GM12872 (cell line): ENCODE measurements around the gene MGAT5.

Experiments
- TF ChIP-seq, protein P1 (sequence below): IDR thresholded peaks from 3 replicates; pipeline ENCODE4 v1.5.1; 2011; ENCODE audit warnings: low read depth, mild to moderate bottlenecking, low read length, moderate library complexity; ENCODE audit not compliant: insufficient read depth

Gene MGAT5

DNA sequence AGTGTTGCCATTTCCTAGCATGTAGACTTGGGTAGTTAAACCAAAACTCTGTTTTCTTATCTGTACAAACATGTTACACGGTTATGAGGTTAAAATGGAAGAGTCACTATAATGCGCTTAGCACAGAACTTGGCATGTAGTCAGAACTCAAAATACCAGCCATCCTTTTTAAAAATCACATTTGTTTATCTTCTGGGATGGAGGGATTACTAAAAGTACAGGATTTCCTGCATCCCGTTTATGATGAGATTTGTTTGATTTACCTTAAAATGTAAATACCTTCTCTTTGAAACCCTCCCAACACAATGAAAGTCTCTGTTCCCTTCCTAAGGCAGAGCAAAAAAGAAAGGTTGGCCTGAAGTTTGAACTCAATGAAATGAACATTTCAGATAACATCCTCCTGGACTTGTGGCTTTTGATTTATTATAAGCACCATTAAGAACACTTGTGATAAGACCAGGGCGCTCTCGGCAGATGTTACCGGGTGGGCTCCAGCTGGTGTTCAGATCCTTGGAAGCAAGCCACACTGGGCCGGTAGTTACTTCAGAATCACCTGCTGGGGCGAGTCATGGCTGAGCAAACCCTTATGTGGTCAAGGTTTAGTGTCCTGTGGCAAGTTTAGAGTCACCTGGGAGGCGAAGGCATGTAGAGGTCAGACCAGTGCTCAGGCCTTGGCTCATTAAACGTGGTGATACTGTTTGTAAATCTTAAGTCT, 105.7 kb downstream of the MGAT5 start:
- TF ChIP-seq, protein P1, sequence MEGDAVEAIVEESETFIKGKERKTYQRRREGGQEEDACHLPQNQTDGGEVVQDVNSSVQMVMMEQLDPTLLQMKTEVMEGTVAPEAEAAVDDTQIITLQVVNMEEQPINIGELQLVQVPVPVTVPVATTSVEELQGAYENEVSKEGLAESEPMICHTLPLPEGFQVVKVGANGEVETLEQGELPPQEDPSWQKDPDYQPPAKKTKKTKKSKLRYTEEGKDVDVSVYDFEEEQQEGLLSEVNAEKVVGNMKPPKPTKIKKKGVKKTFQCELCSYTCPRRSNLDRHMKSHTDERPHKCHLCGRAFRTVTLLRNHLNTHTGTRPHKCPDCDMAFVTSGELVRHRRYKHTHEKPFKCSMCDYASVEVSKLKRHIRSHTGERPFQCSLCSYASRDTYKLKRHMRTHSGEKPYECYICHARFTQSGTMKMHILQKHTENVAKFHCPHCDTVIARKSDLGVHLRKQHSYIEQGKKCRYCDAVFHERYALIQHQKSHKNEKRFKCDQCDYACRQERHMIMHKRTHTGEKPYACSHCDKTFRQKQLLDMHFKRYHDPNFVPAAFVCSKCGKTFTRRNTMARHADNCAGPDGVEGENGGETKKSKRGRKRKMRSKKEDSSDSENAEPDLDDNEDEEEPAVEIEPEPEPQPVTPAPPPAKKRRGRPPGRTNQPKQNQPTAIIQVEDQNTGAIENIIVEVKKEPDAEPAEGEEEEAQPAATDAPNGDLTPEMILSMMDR = no peak

DNA sequence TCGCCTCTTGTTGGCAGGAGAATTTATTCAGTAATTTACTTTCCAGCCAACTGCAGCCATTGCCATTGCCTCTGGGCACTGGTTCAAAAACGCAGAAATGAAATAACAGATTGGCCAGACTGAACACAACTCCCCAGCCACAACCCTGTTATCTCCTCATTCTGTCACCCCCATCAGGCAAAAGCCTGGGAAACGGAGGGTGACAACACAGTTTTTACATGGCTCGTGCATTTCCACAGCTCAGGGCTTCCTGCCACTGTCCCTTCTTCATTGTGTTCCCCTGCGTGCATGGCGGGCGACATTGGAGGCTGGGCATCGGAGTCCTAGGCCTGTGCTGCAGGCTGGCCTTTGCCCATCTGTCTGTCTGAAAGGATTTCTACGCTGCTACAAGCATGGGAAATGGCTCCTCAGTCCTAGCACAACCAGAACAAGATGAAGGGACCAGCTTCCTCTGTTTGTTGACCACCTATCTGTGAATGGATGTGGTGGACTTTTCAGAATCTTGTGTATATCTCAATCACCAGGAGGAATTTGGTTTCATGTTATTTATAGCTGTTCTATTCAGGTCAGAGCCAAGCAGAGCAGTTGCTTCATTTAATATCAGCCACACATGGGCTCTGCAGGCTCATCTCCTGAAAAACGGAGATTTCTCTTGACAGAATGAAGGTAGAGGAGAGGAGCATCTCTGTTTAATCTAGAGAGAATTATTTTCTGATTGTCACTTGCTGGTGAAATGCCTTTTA, 107.0 kb downstream of the MGAT5 start:
- TF ChIP-seq, protein P1 = no peak

DNA sequence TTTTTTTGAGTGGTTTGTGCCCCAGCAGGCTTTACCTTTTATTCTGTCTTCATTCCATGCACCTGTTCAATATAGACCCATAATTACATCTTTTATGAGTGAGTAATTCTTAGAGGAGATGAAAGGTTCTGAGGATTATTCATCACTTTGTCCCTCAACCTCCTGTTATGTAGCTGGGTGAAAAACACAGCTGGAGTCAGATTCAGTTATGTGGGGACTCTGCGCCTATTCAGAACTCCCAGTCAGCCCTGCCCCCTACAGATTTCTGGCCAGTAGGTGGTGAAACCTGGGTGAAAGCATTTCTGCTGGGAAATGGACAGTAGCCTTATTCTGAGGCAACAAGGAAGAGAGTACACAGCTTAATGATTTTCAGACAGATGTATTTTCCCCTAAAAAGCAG, 107.8 kb downstream of the MGAT5 start:
- TF ChIP-seq, protein P1 = no peak

DNA sequence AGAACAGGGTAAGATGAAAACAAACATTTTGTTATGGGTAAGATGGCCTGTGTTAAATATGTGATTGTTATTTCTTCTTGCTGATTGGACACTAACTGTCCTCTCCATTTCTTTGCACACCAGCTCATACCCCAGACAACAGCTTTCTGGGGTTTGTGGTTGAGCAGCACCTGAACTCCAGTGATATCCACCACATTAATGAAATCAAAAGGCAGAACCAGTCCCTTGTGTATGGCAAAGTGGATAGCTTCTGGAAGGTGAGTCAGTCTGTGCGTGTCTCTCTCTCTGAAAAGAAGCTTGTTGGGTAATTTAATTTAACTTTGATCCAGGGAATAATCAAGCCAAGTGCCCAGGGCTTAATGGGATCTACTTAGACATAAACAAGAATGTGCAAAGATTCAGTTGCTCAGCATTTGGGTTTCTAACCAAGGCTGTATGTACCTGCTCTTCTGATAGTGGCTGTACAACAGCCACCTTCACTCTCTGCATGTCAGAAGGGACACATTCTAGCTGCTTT, 108.3 kb downstream of the MGAT5 start:
- TF ChIP-seq, protein P1 = no peak

DNA sequence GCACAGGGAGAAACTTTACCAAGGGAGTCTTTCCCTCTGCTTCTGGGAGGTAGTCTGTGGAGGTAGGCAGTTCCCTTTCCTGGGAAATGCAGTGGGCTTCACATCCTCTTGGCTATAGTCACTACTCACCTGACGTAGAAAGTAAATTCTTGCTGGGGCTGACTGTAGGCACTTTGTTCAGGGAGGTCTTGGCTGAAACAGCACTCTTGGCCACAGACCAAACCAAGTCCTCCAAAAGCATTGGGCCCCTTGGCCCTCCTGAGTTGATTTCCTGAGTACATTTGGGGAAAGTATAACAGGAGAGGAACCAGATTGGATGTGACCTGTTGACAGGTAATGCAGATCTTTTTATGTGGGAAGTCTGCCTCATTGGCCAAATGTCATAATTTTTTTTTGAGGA, 108.9 kb downstream of the MGAT5 start:
- TF ChIP-seq, protein P1 = no peak

DNA sequence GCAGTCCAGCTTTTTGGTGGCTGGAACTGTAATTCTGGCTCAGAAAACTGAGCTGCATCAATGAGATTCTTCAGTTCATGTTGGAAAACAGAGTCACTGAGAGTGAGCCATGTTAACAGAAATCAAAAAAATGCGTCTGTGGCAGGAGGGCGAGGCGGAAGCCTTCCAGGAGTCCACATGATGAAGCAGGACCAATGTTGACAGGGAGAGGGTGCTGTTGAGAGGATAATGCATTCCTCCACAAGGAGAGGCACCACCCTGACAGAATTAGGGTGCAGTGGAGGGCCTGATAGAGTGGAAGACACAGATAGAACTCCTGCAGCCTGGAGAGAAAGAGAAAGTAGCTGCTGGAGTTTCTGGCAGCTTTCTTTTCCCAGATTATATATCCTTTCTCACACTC, 111.5 kb downstream of the MGAT5 start:
- TF ChIP-seq, protein P1 = peak; percentile 38; the same call in 2 of the 3 replicates

DNA sequence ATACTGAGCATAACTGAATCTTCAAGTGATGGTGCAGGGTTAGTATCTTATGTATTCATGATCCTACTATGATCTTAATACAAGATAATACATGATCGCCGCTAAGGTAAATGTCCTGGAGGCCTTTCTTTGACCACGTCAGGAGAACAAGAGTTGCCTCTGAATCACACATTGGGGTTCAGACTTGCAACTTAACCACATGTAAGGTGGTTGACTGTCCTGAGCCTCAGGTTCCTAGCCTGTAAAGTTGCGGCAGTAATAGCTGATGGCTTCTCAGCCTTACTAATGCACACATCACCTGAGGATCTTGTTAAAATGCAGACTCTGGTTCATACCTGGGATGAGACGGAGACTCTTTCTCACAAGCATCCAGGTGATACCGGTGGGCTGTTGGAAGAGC, 112.5 kb downstream of the MGAT5 start:
- TF ChIP-seq, protein P1 = no peak
